GM21529 (cell line): ENCODE results near the gene CREB5.

Source experiments
- ATAC-seq: cut with Tn5 transposase; IDR thresholded peaks from one replicate; pipeline ENCODE4 v1.9.1; 2021; ENCODE audit not compliant: unreplicated experiment

CREB5 gene

DNA sequence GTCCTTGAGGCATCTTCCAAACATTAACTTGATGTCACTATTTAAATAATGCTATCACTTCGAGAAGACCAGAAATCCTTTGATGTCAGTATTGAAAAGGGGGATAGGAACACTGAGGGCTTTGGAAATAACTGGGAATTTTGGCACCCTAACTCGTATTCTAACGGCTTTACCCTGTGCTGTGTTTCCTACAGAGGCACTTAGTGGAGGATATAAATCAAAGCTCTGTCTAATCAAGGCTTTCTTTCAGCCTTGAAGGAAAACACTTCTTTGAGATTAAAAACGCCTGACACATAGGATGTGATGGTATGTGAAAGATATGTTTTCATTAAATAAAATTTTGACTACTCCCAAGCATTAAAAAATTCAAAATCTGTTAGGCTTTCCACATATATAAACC, 62.3 kb downstream of the CREB5 start:
- ATAC-seq = no peak

DNA sequence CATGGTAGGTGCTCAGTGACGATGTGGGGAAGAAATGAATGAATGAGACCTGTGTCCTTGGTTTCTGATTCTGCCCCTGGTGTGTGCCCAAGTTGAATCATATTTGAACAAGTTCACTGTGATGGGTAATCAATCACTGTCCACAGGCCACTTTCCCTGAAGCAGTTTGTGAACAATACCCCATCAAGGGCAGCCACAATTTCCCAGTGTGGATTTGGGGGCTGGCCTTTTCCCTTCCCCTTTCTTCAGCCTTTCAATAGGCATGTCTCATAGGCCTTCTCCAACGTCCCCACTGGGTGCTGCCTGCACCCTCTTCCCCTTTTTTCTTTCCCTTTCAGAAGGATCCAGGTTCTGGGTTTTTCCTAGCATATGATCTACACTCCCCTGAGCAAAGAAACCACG, 64.7 kb downstream of the CREB5 start:
- ATAC-seq = no peak

GRCh38 chr7:28478656-28479055, 66.3 kb downstream of the CREB5 start:
- no peak for ATAC-seq

DNA sequence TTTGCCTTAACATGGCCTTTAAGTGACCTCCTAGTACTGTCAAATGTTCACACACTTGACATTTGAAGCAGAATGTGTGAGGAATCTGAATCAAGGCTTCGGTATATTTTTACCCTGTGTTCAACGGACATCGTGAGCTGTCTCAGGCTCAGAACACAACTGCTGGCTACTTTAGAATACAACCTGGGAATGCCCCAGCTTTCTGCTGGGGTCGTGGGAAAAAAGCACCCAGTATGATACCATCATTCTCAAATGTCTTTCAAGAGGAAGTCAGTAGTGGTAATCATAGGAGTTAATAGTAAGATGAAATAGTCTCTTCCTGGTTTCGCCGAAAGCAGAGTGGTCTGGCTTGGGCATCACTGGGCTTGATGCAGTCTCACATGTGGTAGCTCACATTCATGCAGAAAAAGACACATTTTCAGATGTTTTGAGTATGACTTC, 67.2 kb downstream of the CREB5 start:
- ATAC-seq = peak; percentile 80

DNA sequence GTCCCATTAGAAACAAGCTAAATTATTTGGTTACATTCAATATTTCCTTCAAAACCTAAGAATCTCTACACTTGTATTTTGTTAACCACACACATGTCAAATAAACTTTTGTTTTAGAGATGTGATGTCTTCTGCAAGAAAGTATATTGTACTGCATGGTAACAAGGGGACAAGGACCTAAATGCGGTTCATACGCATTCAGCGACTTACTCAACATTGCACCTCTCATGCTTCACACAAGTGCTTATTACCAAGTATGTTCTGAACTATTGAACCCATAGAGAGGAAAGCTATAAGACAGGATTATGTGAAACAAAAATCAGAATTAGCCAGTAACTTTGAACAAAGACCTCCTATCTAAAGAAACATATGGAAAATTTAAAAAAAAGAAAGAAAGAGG, 68.3 kb downstream of the CREB5 start:
- ATAC-seq = no peak

DNA sequence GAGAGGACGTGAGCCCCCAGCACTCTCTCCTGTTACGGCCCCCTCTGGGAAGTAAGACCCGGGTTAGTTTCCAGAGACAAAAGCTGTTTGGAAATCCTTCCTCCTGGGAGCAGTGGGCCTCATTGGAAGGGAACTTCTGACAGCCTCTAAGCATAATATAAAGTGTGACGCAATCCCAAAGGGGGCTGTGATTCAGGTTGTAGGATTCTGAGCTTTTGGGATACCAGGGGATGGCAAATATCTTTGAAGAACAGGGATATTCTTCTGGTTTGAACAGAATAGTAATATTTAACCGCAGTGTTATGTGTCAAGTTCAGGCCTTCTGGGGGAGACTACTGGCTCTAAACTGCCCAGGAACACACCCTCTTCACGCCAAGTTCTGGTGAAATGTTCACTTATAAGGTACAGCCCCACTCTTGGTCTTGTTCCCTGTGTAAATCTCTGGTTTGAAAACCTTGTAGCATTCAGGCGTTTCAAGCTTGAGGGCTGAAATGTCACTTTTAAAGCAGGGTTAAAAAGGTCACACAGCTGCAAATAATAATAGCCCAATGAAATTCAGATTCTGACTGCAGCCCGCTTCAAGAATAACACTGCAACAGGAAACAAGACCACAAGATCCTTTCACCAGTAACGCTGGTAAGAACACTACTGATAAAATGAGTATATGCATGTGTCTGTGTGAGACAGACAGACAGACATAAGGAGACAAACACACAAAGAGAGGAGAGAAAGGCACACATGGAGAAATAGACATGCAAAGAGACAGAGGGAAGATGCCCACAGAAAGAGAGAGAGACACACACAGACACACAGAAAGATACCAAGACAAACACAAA, 69.0 kb downstream of the CREB5 start:
- ATAC-seq = peak; percentile 65

GRCh38 chr7:28483112-28483511, 70.8 kb downstream of the CREB5 start:
- no peak for ATAC-seq

DNA sequence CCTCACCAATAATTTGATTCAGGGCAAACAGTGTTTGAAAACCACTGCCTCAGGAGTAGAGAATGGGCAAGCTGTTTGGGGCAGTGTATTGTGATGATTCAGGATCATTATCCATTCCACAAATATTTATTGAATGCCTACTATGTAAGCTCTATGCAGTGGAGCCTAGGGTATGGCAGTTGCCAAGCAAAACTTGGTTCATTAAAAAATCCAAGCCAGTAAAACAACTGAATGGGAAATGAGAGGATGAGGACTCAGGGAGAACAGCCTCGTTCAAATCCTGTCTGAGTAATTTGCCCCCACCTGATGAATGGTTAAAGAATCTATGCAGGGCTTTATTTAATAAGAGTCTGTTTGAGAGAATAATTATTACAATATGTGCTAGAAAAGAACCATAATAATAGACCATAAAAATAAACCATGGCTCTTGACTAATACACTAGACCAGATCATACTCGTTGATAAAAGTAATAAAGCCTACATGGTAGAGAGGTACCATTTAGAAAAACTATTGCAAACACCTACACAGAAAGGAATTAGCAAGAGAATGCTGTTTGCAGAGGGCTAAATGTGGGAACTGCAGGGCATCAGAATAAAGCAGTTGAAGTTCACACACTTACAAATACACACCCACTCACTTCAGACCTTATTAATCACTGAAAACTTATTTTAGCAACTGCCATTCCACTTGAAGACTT, 71.7 kb downstream of the CREB5 start:
- ATAC-seq = no peak

- no peak for ATAC-seq
These were observed 72.3 kb downstream of the CREB5 start for GRCh38 chr7:28484606-28484935.

DNA sequence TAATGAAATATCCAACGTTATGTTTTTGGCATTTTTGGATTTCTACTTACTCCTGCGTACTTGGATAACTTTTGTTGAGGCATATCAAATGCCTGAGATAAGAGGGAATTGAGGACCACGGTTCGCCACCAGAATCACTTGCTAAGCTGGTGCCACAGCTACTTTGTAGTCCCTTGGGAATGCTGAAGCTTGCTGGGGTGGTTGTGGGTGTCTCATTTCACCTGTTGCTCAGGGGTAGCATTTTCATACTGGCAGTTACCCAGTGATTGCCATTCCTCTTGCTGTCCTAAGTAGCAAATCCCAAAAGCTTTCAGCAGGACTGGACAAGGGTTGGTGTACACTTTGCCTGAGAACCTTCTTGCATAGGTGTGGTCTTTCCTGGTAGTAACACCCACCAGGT, 75.2 kb downstream of the CREB5 start:
- ATAC-seq = no peak

DNA sequence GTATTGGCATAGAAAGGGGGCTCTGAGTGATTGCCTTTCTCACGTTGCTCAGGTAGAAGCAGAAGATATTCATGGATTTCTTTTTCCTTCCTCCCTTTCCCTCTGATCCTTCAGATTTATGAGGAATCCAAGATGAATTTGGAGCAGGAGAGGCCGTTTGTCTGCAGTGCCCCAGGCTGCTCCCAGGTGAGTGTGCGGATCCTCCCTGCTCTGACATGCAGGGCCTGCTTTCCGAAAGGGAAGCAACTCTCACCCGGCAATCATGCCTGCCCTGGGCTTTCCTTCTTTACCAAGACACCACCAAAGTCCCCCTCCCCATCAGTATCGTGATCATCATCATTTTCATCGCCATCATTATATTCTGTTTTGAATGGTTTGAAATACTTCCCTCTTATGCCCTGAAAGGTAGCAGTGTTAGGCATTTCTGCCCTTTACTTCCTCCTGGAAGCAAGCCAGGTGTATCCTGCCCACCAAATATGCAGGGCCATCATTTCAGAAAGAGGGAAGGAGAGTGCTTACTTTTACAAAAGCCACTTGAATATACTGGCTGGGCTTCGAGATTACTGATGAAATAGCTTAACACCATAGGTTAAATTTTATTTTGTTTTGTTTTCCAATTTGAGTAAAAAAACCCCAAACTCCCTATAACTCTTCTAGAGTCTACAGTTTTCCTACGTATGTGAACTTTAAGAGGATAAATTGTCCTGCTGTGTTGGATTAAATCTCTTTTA, 75.9 kb downstream of the CREB5 start:
- ATAC-seq = no peak

DNA sequence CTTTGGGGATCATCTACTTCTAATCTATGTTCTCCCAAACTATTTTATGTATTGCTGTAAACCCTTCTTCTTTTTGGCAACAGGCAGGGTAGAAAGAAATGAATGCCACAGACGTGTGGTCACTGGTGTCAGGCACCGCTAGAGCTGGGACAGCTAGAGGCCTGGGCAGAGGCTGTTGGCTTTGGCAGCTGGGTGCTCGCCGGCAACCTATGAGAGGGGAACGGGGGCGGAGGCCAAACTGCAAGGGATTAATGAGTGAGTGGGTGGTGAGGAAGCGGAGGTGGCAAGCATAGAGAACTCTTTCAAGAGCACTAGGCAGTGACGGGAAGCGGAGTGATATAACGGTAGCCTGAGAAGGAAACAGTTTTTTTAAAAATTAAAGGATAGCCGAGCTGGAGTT, 78.5 kb downstream of the CREB5 start:
- no peak for ATAC-seq

DNA sequence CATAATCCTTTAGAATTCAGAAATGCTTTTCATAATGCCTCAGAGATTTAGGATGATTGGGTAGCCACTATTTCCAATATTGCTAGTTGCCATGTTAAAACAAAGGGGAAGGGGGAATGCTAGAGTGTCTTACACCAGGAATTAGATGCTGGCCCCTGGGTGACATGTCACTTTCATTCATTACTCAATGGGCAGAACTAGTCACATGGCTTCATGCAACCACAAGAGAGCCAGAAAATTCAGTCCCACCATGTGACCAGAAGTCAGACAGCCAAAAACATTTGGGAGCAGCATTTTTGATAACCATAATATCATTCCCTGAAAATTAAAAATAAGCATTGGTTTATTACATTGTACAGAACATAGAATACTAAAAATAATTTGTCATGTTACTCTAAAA, 81.2 kb downstream of the CREB5 start:
- no peak for ATAC-seq

GRCh38 chr7:28497009-28497408, 84.7 kb downstream of the CREB5 start:
- no peak for ATAC-seq

GRCh38 chr7:28498636-28499035, 86.3 kb downstream of the CREB5 start:
- ATAC-seq = no peak

DNA sequence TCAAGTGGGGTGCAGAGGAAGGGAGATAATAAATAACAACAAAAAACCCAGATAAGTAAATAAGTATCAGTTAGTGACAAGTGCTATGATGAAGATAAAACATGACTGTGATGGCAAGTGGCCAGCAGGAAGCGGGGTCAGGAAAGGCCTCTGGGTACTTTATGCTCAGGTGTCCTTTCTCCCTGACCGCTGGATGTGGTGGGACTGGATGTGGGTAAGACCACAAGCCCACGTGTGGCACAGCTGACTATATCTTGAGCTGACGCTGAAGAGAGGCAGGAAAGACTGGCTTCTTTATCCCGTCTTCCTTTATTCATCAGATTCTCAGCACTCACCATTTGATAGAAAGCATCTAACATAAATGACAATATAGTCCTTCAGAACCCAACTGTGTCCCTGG, 87.8 kb downstream of the CREB5 start:
- no peak for ATAC-seq

- no peak for ATAC-seq
These were observed 90.1 kb downstream of the CREB5 start for GRCh38 chr7:28502408-28502807.

- no peak for ATAC-seq
These were observed 91.1 kb downstream of the CREB5 start for GRCh38 chr7:28503396-28503795.

DNA sequence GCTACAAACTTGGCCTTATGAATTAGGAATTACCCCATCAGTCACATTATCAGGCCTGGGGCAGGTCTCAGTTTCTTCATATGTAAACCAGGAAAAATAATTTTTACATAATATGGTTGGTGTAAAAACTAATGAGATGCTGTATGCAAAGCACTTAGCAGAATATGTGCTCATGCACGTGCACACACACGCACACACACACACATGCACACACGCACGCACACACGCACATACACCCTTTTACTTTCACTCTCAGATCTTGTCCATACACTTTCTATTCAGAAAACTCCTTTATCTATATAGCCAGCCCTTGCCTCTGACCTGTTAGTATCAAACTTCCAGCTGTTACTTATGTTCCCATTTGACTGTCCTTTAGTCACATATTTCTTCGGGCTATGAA, 92.7 kb downstream of the CREB5 start:
- ATAC-seq = no peak

DNA sequence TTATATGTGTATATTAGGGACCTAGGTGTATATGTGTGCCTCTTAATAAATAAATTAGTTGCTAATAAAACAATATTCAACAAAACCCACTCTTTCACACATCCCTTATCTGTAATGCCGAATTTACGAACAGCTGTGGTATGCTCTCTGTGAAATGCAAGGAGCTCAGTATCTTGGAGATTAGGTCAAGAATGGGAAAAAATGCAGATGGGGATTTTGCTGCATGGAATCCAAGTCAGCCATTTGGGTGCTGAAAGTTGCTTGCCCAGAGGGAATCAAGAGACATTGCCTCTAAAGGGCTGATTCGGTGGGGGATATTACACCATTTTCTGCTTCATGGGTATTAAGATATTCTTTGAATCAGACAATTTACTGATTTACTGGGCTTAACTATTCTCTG, 93.5 kb downstream of the CREB5 start:
- no peak for ATAC-seq

- ATAC-seq = no peak
These were observed 95.4 kb downstream of the CREB5 start for GRCh38 chr7:28507525-28508282.
